ENCODE measurements around the gene PFN2.
"Not testable (repeated sequence)": the region's sequence is repeated elsewhere in the genome, so short reads cannot be mapped to it uniquely, and the experiment has no call there.

The PFN2 gene

DNA sequence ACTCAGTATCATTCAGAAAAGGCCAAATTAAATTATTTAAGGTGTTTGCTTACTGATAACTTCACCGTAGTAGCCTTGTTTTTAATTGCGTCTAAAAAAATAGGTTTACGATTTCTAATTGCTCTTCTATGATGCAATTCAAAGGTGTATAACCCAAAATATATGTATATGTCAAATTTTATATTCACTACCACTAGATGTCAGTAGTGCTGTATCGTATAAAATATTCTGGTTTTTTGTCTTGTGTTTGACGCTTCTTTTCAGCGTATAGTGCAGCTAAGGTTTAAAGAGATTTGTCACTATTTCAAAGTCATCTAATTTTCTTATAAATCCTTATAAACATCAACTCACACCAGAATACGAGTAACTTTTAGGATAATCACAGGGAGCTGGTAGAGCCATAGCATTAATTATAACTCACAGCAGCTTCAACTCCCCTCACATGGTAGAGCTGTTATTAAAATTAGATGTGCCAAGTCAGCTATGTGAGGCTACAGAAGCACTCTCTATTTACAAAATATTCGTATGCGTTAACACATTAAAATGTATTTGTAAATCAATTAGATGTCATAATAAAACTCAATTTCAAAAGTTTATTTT is 3.5 kb downstream of the PFN2 start:
- DNase-seq = no peak

GRCh38 chr3:149965278-149965677 is 5.4 kb downstream of the PFN2 start:
- DNase-seq = no peak

- no peak for DNase-seq
Measured at GRCh38 chr3:149964291-149964690, 6.4 kb downstream of the PFN2 start.

- DNase-seq = no peak
Measured at GRCh38 chr3:149963485-149963884, 7.2 kb downstream of the PFN2 start.

DNA sequence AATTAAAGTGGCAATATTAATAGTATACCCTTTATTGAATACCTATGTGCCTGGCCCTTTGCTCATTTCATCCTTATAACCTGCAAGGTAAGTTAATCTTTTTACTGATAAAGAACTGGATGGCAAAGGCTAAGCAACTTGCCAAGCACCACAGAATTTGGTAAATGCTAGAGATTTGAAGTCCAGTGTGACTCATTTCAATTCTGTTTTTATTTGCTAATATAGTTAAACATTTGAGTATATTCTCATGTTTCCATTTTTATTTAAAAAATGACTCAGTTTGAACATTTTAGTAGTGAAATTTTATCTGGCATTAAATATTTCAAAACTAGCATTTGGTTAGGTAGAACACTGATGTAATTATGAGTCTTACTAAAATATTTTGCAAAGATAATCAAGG is 11.3 kb downstream of the PFN2 start:
- no peak for DNase-seq

GRCh38 chr3:149958171-149958796 is 12.4 kb downstream of the PFN2 start:
- no peak for DNase-seq

- no peak for DNase-seq
Measured at GRCh38 chr3:149957361-149958125, 13.2 kb downstream of the PFN2 start.

GRCh38 chr3:149955449-149955848 is 15.2 kb downstream of the PFN2 start:
- DNase-seq = no peak

DNA sequence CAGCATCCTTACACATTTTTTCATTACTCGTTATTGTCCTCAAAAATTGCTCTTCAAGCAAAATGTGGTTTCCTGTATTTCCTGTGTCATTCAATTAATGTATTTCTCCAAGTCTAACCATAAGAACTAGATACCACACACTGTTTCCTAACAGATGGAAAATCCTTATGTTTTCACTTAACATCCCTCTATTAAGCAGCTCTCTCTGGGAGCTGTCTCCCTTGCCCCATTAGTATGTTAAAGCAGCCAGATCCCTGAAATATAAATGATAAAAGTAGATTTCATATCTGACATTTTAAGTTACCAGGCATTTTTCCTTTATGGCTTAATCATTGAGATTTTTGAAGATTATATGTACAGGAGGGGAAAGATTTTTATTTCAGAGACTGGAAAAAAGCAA is 15.9 kb downstream of the PFN2 start:
- no peak for DNase-seq

GRCh38 chr3:149949181-149949580 is 21.5 kb downstream of the PFN2 start:
- DNase-seq = no peak

DNA sequence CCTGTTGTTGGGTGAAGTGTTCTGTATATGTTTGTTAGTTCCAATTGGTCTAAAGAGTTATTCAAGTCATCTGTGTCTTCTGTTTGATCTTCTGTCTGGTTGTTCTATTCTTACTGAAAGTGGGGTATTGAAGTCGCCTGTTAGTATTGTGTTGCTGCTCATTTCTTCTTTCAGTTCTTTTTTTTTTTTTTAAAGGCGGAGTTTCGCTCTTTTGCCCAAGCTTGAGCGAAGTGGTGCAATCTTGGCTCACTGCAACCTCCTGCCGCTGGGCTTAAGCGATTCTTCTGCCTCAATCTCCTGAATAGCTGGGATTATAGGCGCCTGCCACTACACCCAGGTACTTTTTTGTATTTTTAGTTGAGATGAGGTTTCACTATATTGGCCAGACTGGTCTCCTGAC is 23.5 kb downstream of the PFN2 start:
- no peak for DNase-seq

DNA sequence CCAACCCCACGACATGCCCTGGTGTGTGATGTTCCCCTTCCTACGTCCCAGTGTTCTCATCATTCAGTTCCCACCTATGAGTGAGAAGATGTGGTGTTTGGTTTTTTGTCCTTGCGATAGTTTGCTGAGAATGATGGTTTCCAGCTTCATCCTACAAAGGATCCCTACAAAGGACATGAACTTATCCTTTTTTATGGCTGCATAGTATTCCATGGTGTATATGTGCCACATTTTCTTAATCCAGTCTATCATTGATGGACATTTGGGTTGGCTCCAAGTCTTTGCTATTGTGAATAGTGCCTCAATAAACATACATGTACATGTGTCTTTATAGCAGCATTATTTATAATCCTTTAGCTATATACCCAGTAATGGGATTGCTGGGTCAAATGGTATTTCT is 26.7 kb downstream of the PFN2 start:
- DNase-seq = not testable (repeated sequence)

DNA sequence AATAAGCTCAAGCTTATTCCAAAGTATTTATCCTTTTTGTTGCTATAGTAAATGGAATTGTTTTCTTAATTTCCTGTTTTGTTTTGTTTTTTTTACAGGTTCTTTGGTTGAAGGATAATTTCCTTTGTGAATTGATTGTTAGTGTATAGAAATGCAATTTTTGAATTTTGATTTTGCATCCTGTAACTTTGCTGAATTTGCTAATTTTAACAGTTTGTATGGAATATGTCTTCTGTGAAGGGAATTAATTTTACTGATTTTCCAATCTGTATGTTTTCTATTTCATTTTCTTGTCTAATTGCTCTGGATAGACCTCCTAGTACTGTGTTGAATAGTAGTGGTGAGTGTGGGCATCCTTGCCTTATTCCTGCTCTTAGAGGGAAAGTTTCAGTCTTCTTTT is 28.3 kb downstream of the PFN2 start:
- DNase-seq = no peak

DNA sequence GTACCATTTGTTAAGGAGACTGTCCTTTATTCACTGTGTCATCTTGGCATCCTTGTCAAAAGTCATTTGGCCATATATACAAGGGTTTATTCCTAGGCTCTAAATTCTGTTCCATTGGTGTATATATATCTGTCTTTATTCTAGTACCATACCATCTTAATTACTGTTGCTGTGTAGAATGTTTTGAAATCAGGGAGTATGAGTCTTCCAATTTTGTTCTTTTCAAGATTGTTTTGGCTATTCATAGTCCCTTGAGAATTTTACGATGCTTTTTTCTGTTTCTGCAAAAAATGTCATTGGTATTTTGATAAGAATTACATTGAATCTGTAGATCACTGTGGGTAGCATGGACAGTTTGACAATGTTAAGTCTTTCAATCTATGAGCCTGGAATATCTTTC is 28.7 kb downstream of the PFN2 start:
- no peak for DNase-seq

DNA sequence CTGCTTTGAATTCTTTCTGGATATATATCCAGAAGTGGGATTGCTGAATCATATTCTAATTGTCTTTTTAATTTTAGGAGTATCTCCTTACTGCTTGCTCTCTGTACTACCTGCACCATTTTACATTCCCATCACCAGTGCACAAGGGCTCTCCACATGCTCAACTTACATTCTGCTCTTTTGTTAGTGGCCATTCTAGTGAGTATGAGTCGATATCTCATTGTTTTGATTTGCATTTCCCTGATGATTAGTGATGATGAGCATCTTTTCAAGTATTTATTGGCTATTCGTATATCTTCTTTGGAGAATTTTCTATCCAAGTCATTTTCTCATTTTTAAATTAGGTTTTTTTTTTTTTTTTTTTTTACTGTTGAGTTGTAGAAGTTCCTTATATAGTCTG is 29.5 kb downstream of the PFN2 start:
- DNase-seq = no peak

DNA sequence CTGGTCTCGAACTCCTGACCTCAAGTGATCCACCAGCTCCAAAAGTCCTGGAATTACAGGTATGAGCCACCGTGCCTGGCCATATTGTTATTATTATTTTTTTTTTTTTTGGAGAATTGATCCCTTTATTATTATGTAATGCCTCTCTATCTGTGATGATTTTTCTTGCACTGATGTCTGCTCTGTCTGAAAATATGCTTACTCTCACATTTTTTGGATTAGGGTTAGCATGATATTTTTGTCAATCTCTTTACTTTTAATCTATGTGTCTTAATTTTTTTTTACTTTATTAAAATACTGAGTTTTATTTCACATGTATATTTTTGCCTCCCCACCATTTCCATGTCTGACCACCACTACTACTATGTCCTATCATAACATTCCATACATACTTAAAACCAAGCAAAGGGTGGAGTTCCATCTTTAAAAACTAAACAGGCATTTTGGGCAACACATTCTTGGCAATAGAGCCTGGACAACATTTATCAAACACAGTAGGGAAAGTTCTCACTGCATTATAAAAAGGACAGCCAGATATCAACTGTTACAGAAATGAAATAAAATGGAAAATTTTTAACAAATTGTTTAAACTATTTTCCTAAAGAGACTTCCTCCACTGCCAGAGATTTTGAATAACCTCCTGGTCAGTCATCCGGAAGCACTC is 32.2 kb downstream of the PFN2 start:
- not testable (repeated sequence) for DNase-seq

- peak; percentile 10 for DNase-seq
Measured at GRCh38 chr3:149936812-149937230, 33.9 kb downstream of the PFN2 start.

- DNase-seq = no peak
Measured at GRCh38 chr3:149934524-149934923, 36.2 kb downstream of the PFN2 start.

- DNase-seq = no peak
Measured at GRCh38 chr3:149933858-149934257, 36.8 kb downstream of the PFN2 start.

DNA sequence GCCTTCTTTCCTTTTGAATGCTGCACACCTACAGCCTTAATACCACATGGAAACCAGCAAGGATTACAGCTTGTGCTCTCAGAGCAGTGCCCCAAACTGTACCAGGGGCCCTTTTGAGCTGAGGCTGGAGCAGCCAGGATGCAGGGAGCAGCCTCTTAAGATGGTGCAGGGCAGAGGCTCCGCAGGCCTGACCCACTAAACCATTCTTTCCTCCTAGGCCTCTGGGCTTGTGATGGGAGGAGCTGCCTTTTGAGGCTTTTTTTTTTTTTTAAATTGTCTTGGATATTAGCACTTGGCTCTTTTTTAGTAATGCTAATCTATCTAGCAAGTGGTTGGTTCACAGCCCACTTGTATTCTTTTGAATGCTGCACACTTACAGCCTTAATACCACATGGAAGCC is 37.7 kb downstream of the PFN2 start:
- DNase-seq = no peak

GRCh38 chr3:149920119-149920518 is 50.6 kb downstream of the PFN2 start:
- DNase-seq = no peak

DNA sequence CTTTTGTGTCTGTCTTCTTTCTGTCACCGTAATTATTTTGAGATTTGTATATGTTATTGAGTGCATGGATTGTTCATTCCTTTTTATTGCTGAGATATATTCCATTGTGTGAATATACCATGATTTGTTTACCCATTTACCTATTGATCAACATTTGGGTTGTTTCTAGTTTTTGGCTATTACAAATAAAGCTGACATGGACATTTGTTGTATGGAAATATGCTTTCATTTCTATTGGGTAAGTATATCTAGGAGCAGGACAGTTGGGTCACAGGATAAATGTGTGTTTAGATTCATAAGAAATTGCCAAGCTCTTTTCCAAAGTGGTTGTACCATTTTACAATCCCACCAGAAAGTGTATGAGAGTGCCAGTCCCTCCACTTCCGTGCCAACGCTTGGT is 51.2 kb downstream of the PFN2 start:
- no peak for DNase-seq

- DNase-seq = no peak
Measured at GRCh38 chr3:149917124-149917667, 53.5 kb downstream of the PFN2 start.

All from CD4-positive, alpha-beta T cell treated with Interferon gamma for 1 hour (primary cell).